Pancreas (tissue), 10 donors: ENCODE results near the gene HSD17B12. TPM values are rescaled to one million over a fixed set of nuclear protein-coding genes. Genes with fewer than 3 reads are reported as not detected.

Experiments
- ATAC-seq, 4 donors: fragments of 200-7000 bp; cut with Tn5 transposase; one replicate each; pipeline versions ENCODE4 v1.8.0 to v1.9.1; 2020; ENCODE audit warnings: mild to moderate bottlenecking in 4 of 4, moderate library complexity in 4 of 4
- DNase-seq, 6 donors: peaks; one replicate each; pipeline ENCODE4 v3.0.0-alpha.2; 2020
- FAIRE-seq: peaks from 2 replicates; lab custom pipeline; 2012; peaks lifted over from hg19 to GRCh38; lab: Jason Lieb, UNC
- H3K27ac ChIP-seq, 4 donors: fragments of 200-600 bp; sonication (generic); 1 replicate in 3 of 4; 2 replicates in 1 of 4; pipeline versions ENCODE4 v1.5.0 to v1.8.0; 2020
- H3K27me3 ChIP-seq, 4 donors: fragments of 200-600 bp; one replicate each; pipeline ENCODE4 v1.8.0; 2021
- H3K36me3 ChIP-seq, 3 donors: fragments of 200-600 bp; sonication (generic) in 1 of 3; one replicate each; pipeline versions ENCODE4 v1.5.0 to v1.8.0; 2020 to 2021
- H3K4me1 ChIP-seq, 3 donors: fragments of 200-600 bp; one replicate each; pipeline ENCODE4 v1.8.0; 2021
- H3K4me3 ChIP-seq, 4 donors: fragments of 200-600 bp; sonication (generic) in 2 of 4; one replicate each; pipeline versions ENCODE4 v1.5.0 to v1.8.0; 2020 to 2021
- H3K9me3 ChIP-seq, 4 donors: fragments of 200-600 bp; one replicate each; pipeline ENCODE4 v1.8.0; 2021
- CTCF ChIP-seq, 4 donors: fragments of 200-600 bp; sonication (generic) in 3 of 4; IDR thresholded peaks; one replicate each; pipeline versions ENCODE4 v1.5.0 to v1.8.0; 2021; ENCODE audit warnings: antibody characterized with exemption in 4 of 4
- WGBS, 2 donors: extraction: QIAGEN DNeasy Blood & Tissue Kit; methylation state at CpG; one replicate each; pipeline ENCODE4 v1.1.7; 2013; 5-methylcytosine and 5-hydroxymethylcytosine counted together
- intact Hi-C, 3 donors: fragments of 100-400 bp; cut with DNase I; formaldehyde crosslinking; loops; one replicate each; pipeline versions ENCODE4 v1.11.1 to v1.14.2; 2022
- polyA plus RNA-seq, 2 donors: library from polyadenylated mRNA; stranded (reverse); fragments of 200-250 nt; gene quantifications; one replicate each; pipeline ENCODE4 v1.2.3, GENCODE V29; 2013
- total RNA-seq, 6 donors: library from RNA; stranded (reverse); fragmentation: NEBNext Ultra II Directional in 4 of 6; extraction: Animal tissue kit (Norgen Biotek cat#: 25700) in 4 of 6; gene quantifications; one replicate each; pipeline versions ENCODE4 v1.2.1 to v1.2.4, GENCODE V29; 2021 to 2023
- donor health status: healthy with polysubstance abuse.
- donor health status: DM: no; HTN: no; CAD: no; lungs with moderate emphysema.
- donor health status: DM: no; HTN: no; CAD: no.
- donor health status: control.
- donor health status: control.
- donor health status: Bipolar disorder and iron deficiency.
- donor health status: DM: yes; HTN: yes; CAD: no.
- donor health status: DM: no; HTN: no; CAD: no.
- donor health status: DM: no; HTN: no; CAD: no.
- donor health status: DM: yes; HTN: yes; CAD: no.

Gene HSD17B12
- total and polyA plus RNA-seq, 8 donors: 21.0 to 51.9 (median 38.9) TPM

- ATAC-seq: no peak
- Histone ChIP-seq H3K9me3 (no peaks in the 10 kb centered on the region), H3K36me3 (no peaks in the 10 kb centered on the region), H3K27ac (no peak overlapping the region), H3K4me1 (no peaks in the 10 kb centered on the region), H3K27me3 (peaks cover 0 to 5% (median 0%) of the 10 kb centered on the region in 4 donors), H3K4me3 (no peak overlapping the region)
- WGBS, 2 donors: 53 to 67% methylated on average over 7 of the region's 7 CpGs
- intact Hi-C loops: no loop called here
- FAIRE-seq: no peak
- DNase-seq: no peak
- TF ChIP-seq CTCF (IDR thresholded peaks at IDR 0.05): no peak
Observed at GRCh38 chr11:43872995-43873394, 192.5 kb downstream of the HSD17B12 start.

GRCh38 chr11:43874078-43874477 is 193.5 kb downstream of the HSD17B12 start:
- Histone ChIP-seq H3K9me3 (no peaks in the 10 kb centered on the region), H3K36me3 (no peaks in the 10 kb centered on the region), H3K4me3 (no peak overlapping the region), H3K4me1 (no peaks in the 10 kb centered on the region), H3K27me3 (peaks cover 0 to 5% (median 0%) of the 10 kb centered on the region in 4 donors), H3K27ac (no peak overlapping the region)
- FAIRE-seq: no peak
- 49 to 51% methylated on average over 3 of the region's 3 CpGs for WGBS, 2 donors
- intact Hi-C loops: no loop called here
- TF ChIP-seq CTCF (IDR thresholded peaks at IDR 0.05): no peak
- DNase-seq: no peak
- ATAC-seq: no peak

- no peak overlapping the region for H3K27ac ChIP-seq
- H3K4me3 ChIP-seq: no peak overlapping the region
- H3K9me3 ChIP-seq: no peaks in the 10 kb centered on the region
- H3K4me1 ChIP-seq: no peaks in the 10 kb centered on the region
- WGBS, 2 donors: 8 to 21% methylated on average over 1 of the region's 1 CpG
- no peak for FAIRE-seq
- intact Hi-C loops: no loop called here
- DNase-seq: no peak
- peaks cover 0 to 5% (median 0%) of the 10 kb centered on the region in 4 donors for H3K27me3 ChIP-seq
- H3K36me3 ChIP-seq: no peaks in the 10 kb centered on the region
- no peak for ATAC-seq
- TF ChIP-seq CTCF (IDR thresholded peaks at IDR 0.05): no peak
Observed at GRCh38 chr11:43874738-43875137, 194.2 kb downstream of the HSD17B12 start.

- intact Hi-C loops: no loop called here
- Histone ChIP-seq H3K36me3 (peaks cover 0 to 7% (median 0%) of the 10 kb centered on the region in 3 donors), H3K9me3 (no peaks in the 10 kb centered on the region), H3K27me3 (no peaks in the 10 kb centered on the region), H3K4me1 (peaks cover 0 to 12% (median 4%) of the 10 kb centered on the region in 3 donors), H3K4me3 (peak overlapping the region; percentile 64 to 85 (median 70)), H3K27ac (no peak overlapping the region)
- peak; percentile 4 to 15 (median 6) for ATAC-seq
- no peak for DNase-seq
- FAIRE-seq: no peak
- 49% methylated on average over 13 of the region's 13 CpGs for WGBS, 2 donors
- no peak for TF ChIP-seq CTCF (IDR thresholded peaks at IDR 0.05)
Observed at GRCh38 chr11:43879789-43880639, 199.5 kb downstream of the HSD17B12 start.
